ENCODE data around the gene SAMD7. TPM values are rescaled to one million over a fixed set of nuclear protein-coding genes. Genes with fewer than 3 reads are reported as not detected.
A peak's percentile ranks its signal among the peaks of the same experiment; 100 is the strongest.

SAMD7 gene
- total RNA-seq, 2 experiments from 2014 or later, result not detected

DNA sequence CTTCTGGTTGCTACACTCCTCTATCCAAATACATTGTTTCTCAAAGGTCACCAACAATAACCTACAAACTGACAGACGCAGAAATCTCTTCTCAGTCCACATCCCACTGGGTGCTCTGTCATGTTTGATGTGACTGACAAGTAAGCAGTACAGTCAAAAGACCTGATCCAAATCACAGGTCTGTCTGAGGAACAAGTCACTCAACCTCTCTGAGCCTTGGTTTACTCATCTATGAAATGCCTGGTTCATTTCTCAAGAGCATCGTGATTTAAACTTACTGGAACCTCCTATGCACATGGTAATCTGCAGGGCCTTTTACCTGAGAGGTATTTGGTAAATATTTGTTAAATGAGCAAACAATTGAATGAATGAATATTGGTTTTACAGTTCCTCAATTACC, 47.1 kb upstream of the SAMD7 start:
- peaks cover 19% of the 10 kb centered on the region for H3K4me1 ChIP-seq (ENCODE audit: insufficient read depth, low read length)
- Mint-ChIP-seq H3K27ac (no peak overlapping the region), H3K4me3 (no peak overlapping the region), H3K36me3 (ENCODE audit: low read depth) (no peaks in the 10 kb centered on the region), H3K4me1 (ENCODE audit: low read depth) (peaks cover 30% of the 10 kb centered on the region), H3K9me3 (no peaks in the 10 kb centered on the region), H3K27me3 (peaks cover 5% of the 10 kb centered on the region)
- H3K27me3 ChIP-seq (ENCODE audit: control insufficient read depth in 1 of 2, insufficient read depth in 2 of 2, low read length in 2 of 2), result no peaks in the 10 kb centered on the region
- ChIA-PET POLR2A (interaction anchor here (2.9 kb wide), 1 partner anchor 102 kb away, joined by 34 read pairs; the partner anchor contains the start of gene SEC62), CTCF (no interaction called here)
- H3K9me3 ChIP-seq (ENCODE audit: control insufficient read depth in 1 of 2, insufficient read depth in 1 of 2, low read length in 2 of 2), result no peaks in the 10 kb centered on the region
- no peak overlapping the region for H3K4me3 ChIP-seq (ENCODE audit: low read length)
- ATAC-seq (ENCODE audit: poor library complexity), result no peak
- intact Hi-C loops (cut with DNase I, micrococcal nuclease), result loop anchor here in 1 of 2 experiments (5.0 to 10.0 kb wide), 7 partner anchors 102 to 948 kb away; partner anchors contain the start of genes GPR160, PHC3 and SEC62
- DNase-seq, result no peak
- no peak overlapping the region for H3K27ac ChIP-seq (ENCODE audit: low read depth in 1 of 2, low read length in 2 of 2)
- no peaks in the 10 kb centered on the region for H3K36me3 ChIP-seq (ENCODE audit: insufficient read depth, low read length)
- TF ChIP-seq, protein P1, sequence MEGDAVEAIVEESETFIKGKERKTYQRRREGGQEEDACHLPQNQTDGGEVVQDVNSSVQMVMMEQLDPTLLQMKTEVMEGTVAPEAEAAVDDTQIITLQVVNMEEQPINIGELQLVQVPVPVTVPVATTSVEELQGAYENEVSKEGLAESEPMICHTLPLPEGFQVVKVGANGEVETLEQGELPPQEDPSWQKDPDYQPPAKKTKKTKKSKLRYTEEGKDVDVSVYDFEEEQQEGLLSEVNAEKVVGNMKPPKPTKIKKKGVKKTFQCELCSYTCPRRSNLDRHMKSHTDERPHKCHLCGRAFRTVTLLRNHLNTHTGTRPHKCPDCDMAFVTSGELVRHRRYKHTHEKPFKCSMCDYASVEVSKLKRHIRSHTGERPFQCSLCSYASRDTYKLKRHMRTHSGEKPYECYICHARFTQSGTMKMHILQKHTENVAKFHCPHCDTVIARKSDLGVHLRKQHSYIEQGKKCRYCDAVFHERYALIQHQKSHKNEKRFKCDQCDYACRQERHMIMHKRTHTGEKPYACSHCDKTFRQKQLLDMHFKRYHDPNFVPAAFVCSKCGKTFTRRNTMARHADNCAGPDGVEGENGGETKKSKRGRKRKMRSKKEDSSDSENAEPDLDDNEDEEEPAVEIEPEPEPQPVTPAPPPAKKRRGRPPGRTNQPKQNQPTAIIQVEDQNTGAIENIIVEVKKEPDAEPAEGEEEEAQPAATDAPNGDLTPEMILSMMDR (IDR thresholded peaks at IDR 0.05), result no peak

- peak overlapping the region; percentile 81 for H3K27ac Mint-ChIP-seq
- ChIA-PET POLR2A (interaction anchor here (1.2 to 2.9 kb wide), 4 partner anchors 25 to 172 kb away, joined by 3 to 34 read pairs (median 6); partner anchors contain the start of genes GPR160 and SEC62), CTCF (no interaction called here)
- no peak overlapping the region for H3K4me3 ChIP-seq (ENCODE audit: low read length)
- H3K4me1 ChIP-seq (ENCODE audit: insufficient read depth, low read length), result peaks cover 19% of the 10 kb centered on the region
- intact Hi-C loops (cut with DNase I, micrococcal nuclease), result loop anchor here in 1 of 2 experiments (10.0 kb wide), 2 partner anchors 320 to 830 kb away; partner anchors contain the start of gene PHC3
- H3K9me3 ChIP-seq (ENCODE audit: control insufficient read depth in 1 of 2, insufficient read depth in 1 of 2, low read length in 2 of 2), result no peaks in the 10 kb centered on the region
- H3K27me3 Mint-ChIP-seq, result peaks cover 5% of the 10 kb centered on the region
- no peaks in the 10 kb centered on the region for H3K36me3 ChIP-seq (ENCODE audit: insufficient read depth, low read length)
- TF ChIP-seq, protein P1 (IDR thresholded peaks at IDR 0.05), result no peak
- no peaks in the 10 kb centered on the region for H3K9me3 Mint-ChIP-seq
- H3K4me1 Mint-ChIP-seq (ENCODE audit: low read depth), result peaks cover 37% of the 10 kb centered on the region
- H3K27me3 ChIP-seq (ENCODE audit: control insufficient read depth in 1 of 2, insufficient read depth in 2 of 2, low read length in 2 of 2), result no peaks in the 10 kb centered on the region
- peak overlapping the region; percentile 54 for H3K4me3 Mint-ChIP-seq
- DNase-seq (peak in 6 of 14 experiments; percentile 1 to 31 (median 22)), ATAC-seq (ENCODE audit: poor library complexity) (peak; percentile 58)
- no peak overlapping the region for H3K27ac ChIP-seq (ENCODE audit: low read depth in 1 of 2, low read length in 2 of 2)
- H3K36me3 Mint-ChIP-seq (ENCODE audit: low read depth), result no peaks in the 10 kb centered on the region
These were observed 46.1 kb upstream of the SAMD7 start for GRCh38 chr3:169865176-169865767.

GRCh38 chr3:169867584-169868210, 43.7 kb upstream of the SAMD7 start:
- no peaks in the 10 kb centered on the region for H3K9me3 Mint-ChIP-seq
- intact Hi-C loops (cut with DNase I, micrococcal nuclease), result loop anchor here in 1 of 2 experiments (10.0 kb wide), 2 partner anchors 317 to 827 kb away; partner anchors contain the start of gene PHC3
- POLR2A ChIA-PET, result no interaction called here

More at GRCh38 chr3:169867584-169868210, 43.7 kb upstream of the SAMD7 start:
- H3K27ac ChIP-seq (ENCODE audit: low read depth in 1 of 2, low read length in 2 of 2), result no peak overlapping the region
- no peak overlapping the region for H3K27ac Mint-ChIP-seq
- no peaks in the 10 kb centered on the region for H3K36me3 ChIP-seq (ENCODE audit: insufficient read depth, low read length)
- no peaks in the 10 kb centered on the region for H3K27me3 Mint-ChIP-seq
- ATAC-seq (ENCODE audit: poor library complexity), result no peak
- no peaks in the 10 kb centered on the region for H3K9me3 ChIP-seq (ENCODE audit: control insufficient read depth in 1 of 2, insufficient read depth in 1 of 2, low read length in 2 of 2)
- H3K4me1 ChIP-seq (ENCODE audit: insufficient read depth, low read length), result peaks cover 30% of the 10 kb centered on the region
- H3K4me3 ChIP-seq (ENCODE audit: low read length), result no peak overlapping the region
- H3K27me3 ChIP-seq (ENCODE audit: control insufficient read depth in 1 of 2, insufficient read depth in 2 of 2, low read length in 2 of 2), result no peaks in the 10 kb centered on the region
- H3K4me1 Mint-ChIP-seq (ENCODE audit: low read depth), result peaks cover 56% of the 10 kb centered on the region
- TF ChIP-seq, protein P1 (IDR thresholded peaks at IDR 0.05), result no peak
- no peaks in the 10 kb centered on the region for H3K36me3 Mint-ChIP-seq (ENCODE audit: low read depth)
- H3K4me3 Mint-ChIP-seq, result no peak overlapping the region
- CTCF ChIA-PET, result interaction anchor here (0.6 kb wide), 1 partner anchor 15 kb away, joined by 3 read pairs; no protein-coding TSS in a partner anchor
- DNase-seq, result no peak

Measured in CD4-positive, alpha-beta T cell (primary cell).